Activated CD8-positive, alpha-beta memory T cell treated with anti-CD3 and anti-CD28 coated beads, Interleukin-2, amount 50 U/mL, for 1 hour (primary cell): ENCODE results near the gene PLPPR5.

Source experiments
- DNase-seq: peaks from one replicate; pipeline ENCODE4 v3.0.0-alpha.2; 2020; ENCODE audit errors: extremely low read depth

PLPPR5 gene

DNA sequence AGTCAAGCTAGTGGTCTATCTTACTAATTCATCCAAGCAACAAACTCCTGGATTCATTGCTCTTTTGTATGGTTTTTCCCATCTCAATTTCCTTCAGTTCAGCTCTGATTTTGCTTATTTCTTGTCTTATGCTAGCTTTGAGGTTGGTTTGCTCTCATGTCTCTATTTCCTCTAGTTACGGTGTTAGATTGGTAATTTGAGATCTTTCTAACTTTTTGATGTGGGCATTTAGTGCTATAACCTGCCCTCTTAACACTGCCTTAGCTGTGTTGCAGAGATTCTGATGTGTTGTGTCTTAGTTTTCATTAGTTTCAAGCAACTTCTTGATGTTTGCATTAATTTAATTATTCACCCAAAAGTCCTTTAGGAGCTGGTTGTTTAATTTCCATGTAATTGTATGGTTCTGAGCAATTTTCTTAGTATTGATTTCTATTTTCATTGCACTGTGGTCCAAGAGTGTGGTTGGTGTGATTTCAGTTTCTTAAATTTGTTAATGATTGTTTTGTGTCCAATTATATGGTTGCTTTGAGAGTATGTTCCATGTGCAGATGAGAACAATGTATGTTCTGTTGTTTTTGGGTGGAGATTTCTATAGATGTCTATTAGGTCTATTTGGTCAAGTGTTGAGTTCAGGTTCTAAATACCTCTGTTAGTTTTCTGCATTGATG, 154.6 kb downstream of the PLPPR5 start:
- DNase-seq = no peak

- DNase-seq = no peak
Observed at GRCh38 chr1:98842241-98842640, 162.4 kb downstream of the PLPPR5 start.
